BE2C (cell line): ENCODE results near the gene TESK2.
"Not testable (repeated sequence)": the region's sequence is repeated elsewhere in the genome, so short reads cannot be mapped to it uniquely, and the experiment has no call there.

Source experiments
- DNase-seq: peaks from one replicate; pipeline ENCODE4 v3.0.0-alpha.2; 2020
- H3K27me3 ChIP-seq: fragments of 250-450 bp; sonication (Bioruptor Pico); 2 replicates; pipeline ENCODE4 v1.5.1; 2020; ENCODE audit warnings: mild to moderate bottlenecking
- H3K36me3 ChIP-seq: fragments of 250-450 bp; sonication (Bioruptor Pico); 2 replicates; pipeline ENCODE4 v1.5.1; 2020; ENCODE audit warnings: mild to moderate bottlenecking
- H3K4me1 ChIP-seq: fragments of 250-450 bp; sonication (Bioruptor Pico); 2 replicates; pipeline ENCODE4 v1.5.1; 2020
- H3K4me3 ChIP-seq: 2 replicates; pipeline ENCODE4 v1.5.1; 2011; ENCODE audit warnings: low read depth, low read length
- H3K9me3 ChIP-seq: fragments of 250-450 bp; sonication (Bioruptor Pico); 2 replicates; pipeline ENCODE4 v1.5.1; 2020
- TF ChIP-seq, protein P1 (sequence below): IDR thresholded peaks from 2 replicates; pipeline ENCODE4 v1.5.1; 2012; ENCODE audit warnings: mild to moderate bottlenecking, low read depth, low read length

TESK2 gene

DNA sequence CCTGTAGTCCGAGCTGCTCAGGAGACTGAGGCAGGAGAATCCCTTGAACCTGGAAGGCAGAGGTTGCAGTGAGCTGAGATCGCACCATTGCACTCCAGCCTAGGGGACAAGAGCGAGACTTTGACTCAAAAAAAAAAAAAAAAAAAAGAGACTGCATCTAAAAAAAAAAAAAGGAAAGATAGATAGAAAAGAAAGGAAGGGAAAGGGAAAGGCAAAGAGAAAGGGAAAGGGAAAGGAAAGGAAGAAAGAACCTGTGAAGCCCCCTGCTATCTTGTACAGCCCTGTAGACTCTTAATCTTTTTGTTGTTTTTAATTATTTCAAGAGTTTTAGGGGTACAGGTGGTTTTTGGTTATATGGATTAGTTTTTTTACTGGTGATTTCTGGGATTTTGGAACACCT, 104.7 kb downstream of the TESK2 start:
- H3K4me3 ChIP-seq, result no peak overlapping the region
- TF ChIP-seq, protein P1, sequence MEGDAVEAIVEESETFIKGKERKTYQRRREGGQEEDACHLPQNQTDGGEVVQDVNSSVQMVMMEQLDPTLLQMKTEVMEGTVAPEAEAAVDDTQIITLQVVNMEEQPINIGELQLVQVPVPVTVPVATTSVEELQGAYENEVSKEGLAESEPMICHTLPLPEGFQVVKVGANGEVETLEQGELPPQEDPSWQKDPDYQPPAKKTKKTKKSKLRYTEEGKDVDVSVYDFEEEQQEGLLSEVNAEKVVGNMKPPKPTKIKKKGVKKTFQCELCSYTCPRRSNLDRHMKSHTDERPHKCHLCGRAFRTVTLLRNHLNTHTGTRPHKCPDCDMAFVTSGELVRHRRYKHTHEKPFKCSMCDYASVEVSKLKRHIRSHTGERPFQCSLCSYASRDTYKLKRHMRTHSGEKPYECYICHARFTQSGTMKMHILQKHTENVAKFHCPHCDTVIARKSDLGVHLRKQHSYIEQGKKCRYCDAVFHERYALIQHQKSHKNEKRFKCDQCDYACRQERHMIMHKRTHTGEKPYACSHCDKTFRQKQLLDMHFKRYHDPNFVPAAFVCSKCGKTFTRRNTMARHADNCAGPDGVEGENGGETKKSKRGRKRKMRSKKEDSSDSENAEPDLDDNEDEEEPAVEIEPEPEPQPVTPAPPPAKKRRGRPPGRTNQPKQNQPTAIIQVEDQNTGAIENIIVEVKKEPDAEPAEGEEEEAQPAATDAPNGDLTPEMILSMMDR, result no peak

DNA sequence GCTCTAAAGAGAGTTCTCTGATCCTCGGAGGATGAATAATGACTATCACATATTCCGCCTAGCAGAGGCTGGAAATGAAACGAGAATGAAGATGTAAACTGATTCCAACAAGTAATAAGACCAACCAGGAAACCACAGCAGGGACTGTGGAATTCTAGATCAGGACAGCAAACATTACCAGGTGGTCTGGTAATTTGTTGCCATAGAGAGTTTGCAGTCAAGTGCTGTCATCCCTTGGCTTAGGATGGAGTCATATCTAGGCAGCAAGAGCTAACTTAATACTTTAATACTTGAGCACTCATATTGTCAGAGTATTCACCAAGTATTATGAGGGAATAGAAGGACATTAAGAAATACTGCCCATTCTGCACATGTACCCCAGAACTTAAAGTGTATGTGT, 105.7 kb downstream of the TESK2 start:
- no peak for DNase-seq
- Histone ChIP-seq H3K9me3 (no peaks in the 10 kb centered on the region), H3K36me3 (no peaks in the 10 kb centered on the region), H3K4me3 (no peak overlapping the region), H3K27me3 (no peaks in the 10 kb centered on the region), H3K4me1 (no peaks in the 10 kb centered on the region)
- TF ChIP-seq, protein P1, result no peak

More for the DNA sequence above, 104.7 kb downstream of the TESK2 start:
- H3K36me3 ChIP-seq, result no peaks in the 10 kb centered on the region
- H3K9me3 ChIP-seq, result no peaks in the 10 kb centered on the region
- H3K27me3 ChIP-seq, result no peaks in the 10 kb centered on the region
- no peaks in the 10 kb centered on the region for H3K4me1 ChIP-seq
- no peak for DNase-seq

DNA sequence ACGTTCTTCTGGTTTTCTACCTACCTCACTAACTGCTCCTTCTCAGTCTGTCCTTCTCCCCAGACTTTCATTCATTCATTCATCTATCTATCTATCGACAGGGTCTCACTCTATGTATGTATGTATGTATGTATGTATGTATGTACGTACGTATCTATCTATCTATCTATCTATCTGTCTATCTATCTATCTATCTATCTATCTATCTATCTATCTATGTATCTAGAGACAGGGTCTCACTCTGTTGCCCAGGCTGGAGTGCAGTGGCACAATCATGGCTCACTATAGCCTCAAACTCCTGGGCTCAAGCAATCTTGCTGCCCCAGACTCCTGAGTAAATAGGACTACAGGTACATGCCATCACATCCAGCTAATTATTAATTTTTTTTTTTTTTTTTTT, 106.8 kb downstream of the TESK2 start:
- not testable (repeated sequence) for H3K36me3 ChIP-seq, H3K4me1 ChIP-seq

DNA sequence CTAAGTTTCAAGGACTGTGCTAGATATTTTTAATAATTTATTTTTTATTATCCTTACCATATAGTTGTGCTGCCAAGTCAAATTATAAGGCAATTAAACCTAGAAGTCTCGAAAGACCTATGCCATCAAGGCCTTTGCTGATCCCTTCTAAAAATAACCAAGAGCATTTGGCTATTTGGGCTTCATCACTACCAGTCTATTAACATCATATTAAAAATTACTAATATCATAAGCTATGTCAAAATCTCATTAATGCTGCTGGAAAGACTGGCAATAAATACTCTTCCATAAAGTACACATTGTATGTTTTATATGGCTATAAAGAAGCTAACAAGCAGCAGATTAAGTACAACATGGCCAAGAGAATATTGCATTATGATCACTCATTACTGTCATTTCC, 107.8 kb downstream of the TESK2 start:
- Histone ChIP-seq H3K27me3 (no peaks in the 10 kb centered on the region), H3K4me3 (no peak overlapping the region), H3K36me3 (no peaks in the 10 kb centered on the region), H3K9me3 (no peaks in the 10 kb centered on the region), H3K4me1 (no peaks in the 10 kb centered on the region)
- TF ChIP-seq, protein P1, result no peak
- no peak for DNase-seq

More for the DNA sequence above, 106.8 kb downstream of the TESK2 start:
- not testable (repeated sequence) for H3K4me3 ChIP-seq, H3K9me3 ChIP-seq, DNase-seq, H3K27me3 ChIP-seq

DNA sequence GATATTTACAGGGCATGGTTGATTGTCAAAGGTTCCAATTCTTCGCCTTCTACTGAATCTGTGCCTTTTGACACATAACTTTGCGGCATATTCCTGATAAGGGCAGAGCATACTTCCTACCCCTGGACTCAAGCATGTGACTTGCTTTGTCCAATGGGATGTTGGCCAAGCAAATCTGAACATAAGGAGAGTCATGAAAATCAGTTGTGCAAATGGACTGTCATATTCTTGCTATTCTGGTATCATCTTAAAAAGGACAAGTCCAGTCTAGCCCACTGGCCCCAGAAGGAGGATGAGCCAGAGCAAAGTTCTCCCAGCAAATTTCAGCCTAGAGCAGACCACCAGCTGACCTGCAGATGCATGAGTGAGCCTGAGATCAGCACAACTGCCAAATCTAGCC, 109.7 kb downstream of the TESK2 start:
- H3K27me3 ChIP-seq, result no peaks in the 10 kb centered on the region
- H3K4me3 ChIP-seq, result no peak overlapping the region
- H3K9me3 ChIP-seq, result no peaks in the 10 kb centered on the region
- H3K4me1 ChIP-seq, result no peaks in the 10 kb centered on the region
- TF ChIP-seq, protein P1, result no peak
- no peaks in the 10 kb centered on the region for H3K36me3 ChIP-seq
- no peak for DNase-seq

DNA sequence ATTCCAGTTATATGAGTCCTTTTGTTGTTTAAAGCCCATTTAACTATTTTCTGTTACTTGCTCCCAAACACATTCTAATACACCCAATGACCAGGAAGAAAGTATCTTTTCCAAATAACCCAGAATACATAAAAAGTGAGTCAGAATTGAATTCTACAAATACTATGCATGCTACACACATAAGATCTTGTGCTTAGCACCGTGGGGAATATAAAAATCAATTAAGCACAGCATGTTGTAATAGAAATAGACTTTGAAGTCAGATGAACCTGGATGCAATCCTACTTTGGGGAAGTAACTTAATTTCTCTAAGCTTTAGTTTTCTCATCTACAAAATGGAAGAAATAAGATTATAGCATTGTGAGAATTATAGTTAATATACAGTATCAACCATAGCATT, 110.2 kb downstream of the TESK2 start:
- Histone ChIP-seq H3K9me3 (no peaks in the 10 kb centered on the region), H3K4me1 (no peaks in the 10 kb centered on the region), H3K27me3 (no peaks in the 10 kb centered on the region), H3K36me3 (no peaks in the 10 kb centered on the region), H3K4me3 (no peak overlapping the region)
- DNase-seq, result no peak
- TF ChIP-seq, protein P1, result no peak

DNA sequence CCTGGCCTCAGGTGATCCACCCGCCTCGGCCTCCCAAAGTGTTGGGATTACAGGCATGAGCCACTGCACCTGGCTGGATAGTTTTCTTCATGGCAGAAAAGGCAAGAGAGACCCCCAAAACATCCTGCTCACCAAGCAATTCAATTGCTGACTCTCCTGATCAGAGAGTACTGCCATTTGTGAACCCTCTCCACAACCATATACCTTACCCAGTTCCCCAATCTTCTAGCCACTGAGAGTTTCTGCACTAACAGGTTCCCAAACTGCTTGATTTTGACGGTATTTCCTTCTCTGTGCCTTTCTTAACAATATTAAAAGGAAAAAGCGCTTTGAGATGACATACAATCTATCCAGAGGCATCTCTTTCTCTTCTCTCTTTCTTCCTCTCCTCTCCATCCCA, 110.8 kb downstream of the TESK2 start:
- no peak for DNase-seq
- Histone ChIP-seq H3K4me3 (no peak overlapping the region), H3K4me1 (no peaks in the 10 kb centered on the region), H3K9me3 (no peaks in the 10 kb centered on the region), H3K36me3 (no peaks in the 10 kb centered on the region), H3K27me3 (no peaks in the 10 kb centered on the region)
- TF ChIP-seq, protein P1, result no peak
